ENCODE results near the gene NKTR. TPM values are rescaled to one million over a fixed set of nuclear protein-coding genes. Genes with fewer than 3 reads are reported as not detected.

The NKTR gene
- total and polyA plus RNA-seq, 4 experiments from 2014 or later: 8.9 to 269 (median 140) TPM

GRCh38 chr3:42581400-42581708 is 19.1 kb upstream of the NKTR start:
- Histone ChIP-seq H3K27ac (ENCODE audit: low read depth, low read length) (peak overlapping the region; percentile 96), H3K9me3 (ENCODE audit: control insufficient read depth in 1 of 2, low read length in 2 of 2) (no peaks in the 10 kb centered on the region), H3K4me1 (ENCODE audit: insufficient read depth, low read length) (peaks cover 39% of the 10 kb centered on the region), H3K36me3 (ENCODE audit: insufficient read depth, low read length) (no peaks in the 10 kb centered on the region), H3K27me3 (ENCODE audit: insufficient read depth, low read length) (no peaks in the 10 kb centered on the region), H3K4me3 (ENCODE audit: low read length in 2 of 2) (peak overlapping the region; percentile 59 to 78)
- no peaks in the 10 kb centered on the region for H3K27me3 Mint-ChIP-seq
- intact Hi-C loops (cut with micrococcal nuclease): no loop called here
- peak overlapping the region; percentile 86 to 99 (median 90) for H3K27ac Mint-ChIP-seq
- peaks cover 38 to 64% (median 47%) of the 10 kb centered on the region in 4 donors for H3K4me1 Mint-ChIP-seq
- ChIA-PET POLR2A (ENCODE audit: partially characterized antibody) (interaction anchor here (0.7 to 3.4 kb wide), 13 partner anchors 9 to 164 kb away, joined by 3 to 56 read pairs (median 8); partner anchors contain the start of genes NKTR, SS18L2 and VIPR1), CTCF (ENCODE audit: partially characterized antibody) (interaction anchor here (1.0 to 3.2 kb wide), 9 partner anchors 9 to 174 kb away, joined by 3 to 14 read pairs (median 6); partner anchors contain the start of genes NKTR, SS18L2 and VIPR1)
- no peaks in the 10 kb centered on the region for H3K9me3 Mint-ChIP-seq
- peak overlapping the region; percentile 75 to 94 (median 82) for H3K4me3 Mint-ChIP-seq
- peaks cover 16 to 20% of the 10 kb centered on the region in 2 donors for H3K36me3 Mint-ChIP-seq
- no peak for DNase-seq

GRCh38 chr3:42581709-42582473 is 18.6 kb upstream of the NKTR start, which contains the start of gene SEC22C:
TSS of gene SEC22C (minus strand) at chr3:42581967. CDS start at chr3:42569046, 12,921 bp downstream.
- Histone ChIP-seq H3K27ac (ENCODE audit: low read depth, low read length) (peak within 1 kb of the TSS; percentile 96), H3K4me1 (ENCODE audit: insufficient read depth, low read length) (peaks cover 39% of the 10 kb centered on the region), H3K4me3 (ENCODE audit: low read length in 2 of 2) (peak within 1 kb of the TSS; percentile 59 to 78), H3K36me3 (ENCODE audit: insufficient read depth, low read length) (no peaks in the 10 kb centered on the region), H3K27me3 (ENCODE audit: insufficient read depth, low read length) (no peaks in the 10 kb centered on the region), H3K9me3 (ENCODE audit: control insufficient read depth in 1 of 2, low read length in 2 of 2) (no peaks in the 10 kb centered on the region)
- Mint-ChIP-seq H3K4me3 (peak within 1 kb of the TSS; percentile 86 to 96 (median 94)), H3K36me3 (peaks cover 13 to 16% of the 10 kb centered on the region in 2 donors), H3K27me3 (no peaks in the 10 kb centered on the region), H3K27ac (peak within 1 kb of the TSS; percentile 97 to 100 (median 99)), H3K4me1 (peaks cover 38 to 59% (median 47%) of the 10 kb centered on the region in 4 donors), H3K9me3 (no peaks in the 10 kb centered on the region)
- ChIA-PET POLR2A (ENCODE audit: partially characterized antibody) (interaction anchor here (0.7 to 3.4 kb wide), 20 partner anchors 9 to 222 kb away, joined by 3 to 56 read pairs (median 6); partner anchors contain the start of genes NKTR, SS18L2 and VIPR1), CTCF (ENCODE audit: partially characterized antibody) (interaction anchor here (0.6 to 3.2 kb wide), 24 partner anchors 9 to 174 kb away, joined by 3 to 21 read pairs (median 5); partner anchors contain the start of genes NKTR and SS18L2)
- peak; percentile 94 to 97 (median 95) for DNase-seq
- intact Hi-C loops (cut with micrococcal nuclease): loop anchor here (1.0 to 2.0 kb wide), 6 partner anchors 8 to 222 kb away; partner anchors contain the start of genes HIGD1A, NKTR and SS18L2

GRCh38 chr3:42582474-42583070 is 17.9 kb upstream of the NKTR start:
- ChIA-PET CTCF (ENCODE audit: partially characterized antibody) (interaction anchor here (0.6 to 3.2 kb wide), 21 partner anchors 8 to 173 kb away, joined by 3 to 21 read pairs (median 5); partner anchors contain the start of genes NKTR and SS18L2), POLR2A (ENCODE audit: partially characterized antibody) (interaction anchor here (0.8 to 3.4 kb wide), 17 partner anchors 9 to 221 kb away, joined by 3 to 56 read pairs (median 8); partner anchors contain the start of genes NKTR, SS18L2 and VIPR1)
- no peak for DNase-seq
- peaks cover 7 to 12% of the 10 kb centered on the region in 2 donors for H3K36me3 Mint-ChIP-seq
- H3K4me1 Mint-ChIP-seq: peaks cover 34 to 52% (median 43%) of the 10 kb centered on the region in 4 donors
- intact Hi-C loops (cut with micrococcal nuclease): loop anchor here (1.0 to 2.0 kb wide), 6 partner anchors 8 to 222 kb away; partner anchors contain the start of genes HIGD1A, NKTR and SS18L2
- Histone ChIP-seq H3K36me3 (ENCODE audit: insufficient read depth, low read length) (no peaks in the 10 kb centered on the region), H3K27ac (ENCODE audit: low read depth, low read length) (peak overlapping the region; percentile 96), H3K4me3 (ENCODE audit: low read length in 2 of 2) (peak overlapping the region; percentile 26 to 78), H3K27me3 (ENCODE audit: insufficient read depth, low read length) (no peaks in the 10 kb centered on the region), H3K4me1 (ENCODE audit: insufficient read depth, low read length) (peaks cover 34% of the 10 kb centered on the region), H3K9me3 (ENCODE audit: control insufficient read depth in 1 of 2, low read length in 2 of 2) (no peaks in the 10 kb centered on the region)
- H3K27ac Mint-ChIP-seq: peak overlapping the region; percentile 97 to 100 (median 99)
- no peaks in the 10 kb centered on the region for H3K27me3 Mint-ChIP-seq
- peak overlapping the region; percentile 86 to 96 (median 94) for H3K4me3 Mint-ChIP-seq
- H3K9me3 Mint-ChIP-seq: no peaks in the 10 kb centered on the region

GRCh38 chr3:42588625-42589024 is 11.9 kb upstream of the NKTR start:
- intact Hi-C loops (cut with micrococcal nuclease): no loop called here
- POLR2A ChIA-PET (ENCODE audit: partially characterized antibody): interaction anchor here (6.5 kb wide), 1 partner anchor 13 kb away, joined by 93 read pairs; the partner anchor contains the start of gene NKTR

GRCh38 chr3:42589382-42590109 is 10.9 kb upstream of the NKTR start:
- no peaks in the 10 kb centered on the region for H3K9me3 ChIP-seq (ENCODE audit: control insufficient read depth in 1 of 2, low read length in 2 of 2)
- Mint-ChIP-seq H3K36me3 (peaks cover 16 to 19% of the 10 kb centered on the region in 2 donors), H3K27me3 (no peaks in the 10 kb centered on the region), H3K9me3 (no peaks in the 10 kb centered on the region), H3K27ac (peak overlapping the region; percentile 95 to 100 (median 99)), H3K4me1 (peaks cover 18 to 42% (median 32%) of the 10 kb centered on the region in 4 donors), H3K4me3 (peak overlapping the region; percentile 96 to 100 (median 98))
- H3K4me3 ChIP-seq (ENCODE audit: low read length in 2 of 2): peak overlapping the region; percentile 54 to 57
- ChIA-PET POLR2A (ENCODE audit: partially characterized antibody) (interaction anchor here (0.7 to 6.5 kb wide), 4 partner anchors 8 to 1393 kb away, joined by 3 to 93 read pairs (median 34); partner anchors contain the start of genes NKTR, SEC22C and VIPR1), CTCF (ENCODE audit: partially characterized antibody) (interaction anchor here (1.2 to 2.9 kb wide), 5 partner anchors 8 to 43 kb away, joined by 4 to 18 read pairs (median 7); partner anchors contain the start of genes NKTR and SEC22C)
- DNase-seq: peak in 1 of 5 donors; percentile 38
- no peaks in the 10 kb centered on the region for H3K27me3 ChIP-seq (ENCODE audit: insufficient read depth, low read length)
- intact Hi-C loops (cut with micrococcal nuclease): loop anchor here (1.0 kb wide), 2 partner anchors 7 to 11 kb away; partner anchors contain the start of gene NKTR
- peaks cover 34% of the 10 kb centered on the region for H3K4me1 ChIP-seq (ENCODE audit: insufficient read depth, low read length)
- peaks cover 8% of the 10 kb centered on the region for H3K36me3 ChIP-seq (ENCODE audit: insufficient read depth, low read length)
- peak overlapping the region; percentile 74 for H3K27ac ChIP-seq (ENCODE audit: low read depth, low read length)

More at GRCh38 chr3:42588625-42589024, 11.9 kb upstream of the NKTR start:
- H3K27ac Mint-ChIP-seq: peak overlapping the region in 1 of 7 donors; percentile 46
- Histone ChIP-seq H3K27ac (ENCODE audit: low read depth, low read length) (no peak overlapping the region), H3K4me3 (ENCODE audit: low read length in 2 of 2) (no peak overlapping the region), H3K36me3 (ENCODE audit: insufficient read depth, low read length) (peaks cover 3% of the 10 kb centered on the region), H3K27me3 (ENCODE audit: insufficient read depth, low read length) (no peaks in the 10 kb centered on the region), H3K4me1 (ENCODE audit: insufficient read depth, low read length) (peaks cover 33% of the 10 kb centered on the region), H3K9me3 (ENCODE audit: control insufficient read depth in 1 of 2, low read length in 2 of 2) (no peaks in the 10 kb centered on the region)
- no peaks in the 10 kb centered on the region for H3K9me3 Mint-ChIP-seq
- H3K4me1 Mint-ChIP-seq: peaks cover 13 to 36% (median 25%) of the 10 kb centered on the region in 4 donors
- DNase-seq: no peak
- H3K27me3 Mint-ChIP-seq: no peaks in the 10 kb centered on the region
- no peak overlapping the region for H3K4me3 Mint-ChIP-seq
- peaks cover 8 to 10% of the 10 kb centered on the region in 2 donors for H3K36me3 Mint-ChIP-seq
- CTCF ChIA-PET (ENCODE audit: partially characterized antibody): interaction anchor here (0.7 to 2.9 kb wide), 3 partner anchors 9 to 13 kb away, joined by 3 to 18 read pairs (median 3); partner anchors contain the start of gene NKTR
